Erythroblast (primary cell): ENCODE measurements around the gene SLC29A3.

Experiments used
- GATA1 ChIP-seq: IDR thresholded peaks from 2 replicates; pipeline ENCODE4 v1.6.1; 2011; ENCODE audit warnings: low read depth, mild to moderate bottlenecking, control low read depth, low read length, moderate library complexity
- POLR2A ChIP-seq: IDR thresholded peaks from 2 replicates; pipeline ENCODE4 v1.6.1; 2011; ENCODE audit warnings: mild to moderate bottlenecking, low read length

- no peak for TF ChIP-seq POLR2A
- TF ChIP-seq GATA1: no peak
These were observed 72.0 kb downstream of the SLC29A3 start for GRCh38 chr10:71390921-71391690.
